RPMI7951 (cell line): ENCODE measurements around the gene DCP1B. TPM values are rescaled to one million over a fixed set of nuclear protein-coding genes. Genes with fewer than 3 reads are reported as not detected.

ENCODE experiments used
- DNase-seq: peaks from one replicate; pipeline ENCODE4 v3.0.0-alpha.2; 2012; ENCODE audit warnings: low read depth
- total RNA-seq: library from RNA; depleted of rRNA; stranded (reverse); fragments of >200 nt; shearing (Covaris generic); gene quantifications from 2 replicates; pipeline ENCODE4 v1.2.3, GENCODE V29; 2014; rRNA removed

DCP1B gene
- 9.0 and 11.2 TPM in 2 replicates for total RNA-seq

- DNase-seq = peak; percentile 93
Observed at GRCh38 chr12:2004113-2004929, at the start of gene DCP1B. Gene DCP1B (minus strand): TSS chr12:2004457. CDS start chr12:2004431, 26 bp downstream.

- peak; percentile 46 for DNase-seq
Observed at GRCh38 chr12:2053691-2054090, 49.4 kb upstream of the DCP1B start.

- DNase-seq = peak; percentile 65
Observed at GRCh38 chr12:2052826-2053678, 48.8 kb upstream of the DCP1B start, which contains the start of gene CACNA1C. Gene CACNA1C (plus strand): TSS chr12:2052987. CDS start chr12:2053563, 576 bp downstream.

GRCh38 chr12:2051700-2052621 lies 47.7 kb upstream of the DCP1B start:
- no peak for DNase-seq

- no peak for DNase-seq
Observed at GRCh38 chr12:2049604-2050540, 45.6 kb upstream of the DCP1B start.

- peak; percentile 43 for DNase-seq
Observed at GRCh38 chr12:2047752-2048151, 43.5 kb upstream of the DCP1B start.

GRCh38 chr12:2046957-2047356 lies 42.7 kb upstream of the DCP1B start:
- DNase-seq = no peak

- no peak for DNase-seq
Observed at GRCh38 chr12:2044165-2044564, 39.9 kb upstream of the DCP1B start.

- DNase-seq = no peak
Observed at GRCh38 chr12:2043054-2043453, 38.8 kb upstream of the DCP1B start.

GRCh38 chr12:2039034-2039433 lies 34.8 kb upstream of the DCP1B start:
- no peak for DNase-seq

- no peak for DNase-seq
Observed at GRCh38 chr12:2035431-2036055, 31.3 kb upstream of the DCP1B start.

- peak; percentile 63 for DNase-seq
Observed at GRCh38 chr12:2034633-2035430, 30.6 kb upstream of the DCP1B start.

- DNase-seq = no peak
Observed at GRCh38 chr12:2032506-2032905, 28.2 kb upstream of the DCP1B start.

GRCh38 chr12:2029851-2030250 lies 25.6 kb upstream of the DCP1B start:
- no peak for DNase-seq

- no peak for DNase-seq
Observed at GRCh38 chr12:2027351-2027750, 23.1 kb upstream of the DCP1B start.

GRCh38 chr12:2023365-2023764 lies 19.1 kb upstream of the DCP1B start:
- DNase-seq = no peak

GRCh38 chr12:2020511-2020910 lies 16.3 kb upstream of the DCP1B start:
- no peak for DNase-seq

GRCh38 chr12:2019126-2019525 lies 14.9 kb upstream of the DCP1B start:
- DNase-seq = no peak

- DNase-seq = no peak
Observed at GRCh38 chr12:2018391-2018790, 14.1 kb upstream of the DCP1B start.
